ENCODE data around the gene AUTS2. TPM values are rescaled to one million over a fixed set of nuclear protein-coding genes. Genes with fewer than 3 reads are reported as not detected.

AUTS2 gene
- total and polyA plus RNA-seq, 4 experiments from 2014 or later, result 3.4 to 35.2 (median 25.5) TPM

DNA sequence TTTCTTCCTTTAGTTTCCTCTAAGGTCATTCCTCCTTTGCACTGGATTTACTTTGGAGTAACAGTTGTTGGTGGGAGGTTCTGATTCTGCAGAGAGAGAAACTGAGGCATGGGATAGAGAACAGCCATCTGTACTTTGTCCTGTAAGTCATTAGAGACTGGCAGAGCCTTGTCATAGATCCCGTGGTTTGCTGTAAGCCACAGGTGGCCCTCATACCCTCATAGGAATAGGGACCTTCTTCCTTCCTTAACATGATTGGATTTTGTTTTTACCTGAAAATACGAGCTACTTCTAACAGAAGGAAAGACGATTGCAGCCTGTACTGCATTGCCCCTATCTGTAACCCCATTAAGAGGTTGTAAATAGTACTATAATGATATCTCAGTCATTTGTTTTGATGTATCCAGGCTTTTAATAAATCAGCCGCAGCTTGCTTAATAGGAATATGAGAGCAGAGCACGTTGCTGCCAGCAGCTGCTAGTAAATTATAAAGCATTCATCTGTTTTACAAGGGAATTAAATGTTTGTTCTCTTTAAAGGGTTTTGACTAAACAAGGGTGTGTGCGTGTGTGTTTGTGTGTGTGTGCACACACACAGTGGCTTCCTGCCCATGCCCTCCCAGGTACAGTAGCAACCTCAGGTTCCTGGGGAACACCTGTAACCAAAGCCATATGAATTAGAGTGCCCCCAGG lies 249.8 kb downstream of the AUTS2 start:
- Histone ChIP-seq H3K27ac (ENCODE audit: low read depth, low read length) (no peak overlapping the region), H3K9me3 (ENCODE audit: control insufficient read depth in 1 of 2, low read length in 2 of 2) (no peaks in the 10 kb centered on the region), H3K27me3 (ENCODE audit: insufficient read depth, low read length) (no peaks in the 10 kb centered on the region), H3K4me3 (ENCODE audit: low read length in 2 of 2) (no peak overlapping the region), H3K4me1 (ENCODE audit: insufficient read depth, low read length) (no peaks in the 10 kb centered on the region), H3K36me3 (ENCODE audit: insufficient read depth, low read length) (no peaks in the 10 kb centered on the region)
- Mint-ChIP-seq H3K4me1 (no peaks in the 10 kb centered on the region), H3K4me3 (no peak overlapping the region), H3K9me3 (peaks cover 0 to 3% (median 0%) of the 10 kb centered on the region in 8 donors), H3K36me3 (no peaks in the 10 kb centered on the region), H3K27ac (no peak overlapping the region), H3K27me3 (peaks cover under 1 to 1% of the 10 kb centered on the region in 2 donors)
- no peak for DNase-seq
- ChIA-PET POLR2A (ENCODE audit: partially characterized antibody) (no interaction called here), CTCF (ENCODE audit: partially characterized antibody) (interaction anchor here (0.7 kb wide), 1 partner anchor 32 kb away, joined by 3 read pairs; no protein-coding TSS in a partner anchor)
- intact Hi-C loops (cut with micrococcal nuclease), result no loop called here

DNA sequence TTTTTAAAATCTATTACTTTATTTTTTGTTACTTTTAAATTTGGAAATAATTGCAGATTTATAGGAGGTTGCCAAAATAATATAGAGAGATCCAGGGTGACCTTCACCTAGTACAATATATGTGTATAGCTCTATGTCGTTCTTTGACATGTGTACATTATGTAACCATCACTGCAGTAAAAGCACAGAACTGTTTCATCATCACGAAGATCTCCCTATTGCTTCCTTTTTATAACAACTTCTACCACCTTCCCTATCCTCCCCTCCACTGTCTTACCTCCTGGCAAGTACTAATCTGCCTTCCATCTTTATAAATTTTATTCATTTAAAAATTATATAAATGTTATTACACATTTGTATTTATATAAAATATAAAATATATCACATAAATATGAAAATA lies 251.0 kb downstream of the AUTS2 start:
- no peak for DNase-seq
- Histone ChIP-seq H3K4me3 (ENCODE audit: low read length in 2 of 2) (no peak overlapping the region), H3K9me3 (ENCODE audit: control insufficient read depth in 1 of 2, low read length in 2 of 2) (no peaks in the 10 kb centered on the region), H3K4me1 (ENCODE audit: insufficient read depth, low read length) (no peaks in the 10 kb centered on the region), H3K27ac (ENCODE audit: low read depth, low read length) (no peak overlapping the region), H3K36me3 (ENCODE audit: insufficient read depth, low read length) (no peaks in the 10 kb centered on the region), H3K27me3 (ENCODE audit: insufficient read depth, low read length) (no peaks in the 10 kb centered on the region)
- ChIA-PET POLR2A (ENCODE audit: partially characterized antibody) (no interaction called here), CTCF (ENCODE audit: partially characterized antibody) (no interaction called here)
- H3K4me1 Mint-ChIP-seq, result no peaks in the 10 kb centered on the region
- H3K27me3 Mint-ChIP-seq, result peaks cover 1 to 2% of the 10 kb centered on the region in 2 donors
- no peaks in the 10 kb centered on the region for H3K36me3 Mint-ChIP-seq
- peaks cover 0 to 3% (median 0%) of the 10 kb centered on the region in 8 donors for H3K9me3 Mint-ChIP-seq
- no peak overlapping the region for H3K4me3 Mint-ChIP-seq
- H3K27ac Mint-ChIP-seq, result no peak overlapping the region
- intact Hi-C loops (cut with micrococcal nuclease), result no loop called here

DNA sequence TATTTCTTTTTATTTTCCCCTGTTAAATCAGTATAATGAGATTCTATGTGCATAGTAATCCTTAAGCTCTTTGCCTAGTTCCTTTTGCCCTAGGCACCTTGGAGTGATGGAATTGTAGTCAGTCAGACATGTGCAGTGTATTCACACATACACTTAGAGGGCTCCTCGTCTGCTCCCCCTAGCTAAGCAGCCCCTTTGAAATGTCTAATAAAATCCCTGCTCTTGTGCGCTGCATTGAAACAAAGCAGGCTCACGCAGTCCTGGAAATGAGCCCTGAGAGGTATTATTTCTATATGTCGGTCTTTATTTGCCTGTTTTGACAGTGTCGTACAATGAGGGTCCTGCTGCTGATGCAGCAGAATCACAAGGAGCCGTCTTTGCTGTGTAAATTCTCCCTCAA lies 258.7 kb downstream of the AUTS2 start:
- Mint-ChIP-seq H3K36me3 (no peaks in the 10 kb centered on the region), H3K27ac (no peak overlapping the region), H3K9me3 (peaks cover 0 to 2% (median 0%) of the 10 kb centered on the region in 8 donors), H3K27me3 (peaks cover 2 to 4% of the 10 kb centered on the region in 2 donors), H3K4me3 (no peak overlapping the region), H3K4me1 (no peaks in the 10 kb centered on the region)
- DNase-seq, result no peak
- intact Hi-C loops (cut with micrococcal nuclease), result no loop called here
- no peaks in the 10 kb centered on the region for H3K9me3 ChIP-seq (ENCODE audit: control insufficient read depth in 1 of 2, low read length in 2 of 2)
- ChIA-PET CTCF (ENCODE audit: partially characterized antibody) (no interaction called here), POLR2A (ENCODE audit: partially characterized antibody) (no interaction called here)
- H3K36me3 ChIP-seq (ENCODE audit: insufficient read depth, low read length), result no peaks in the 10 kb centered on the region
- no peaks in the 10 kb centered on the region for H3K27me3 ChIP-seq (ENCODE audit: insufficient read depth, low read length)
- H3K27ac ChIP-seq (ENCODE audit: low read depth, low read length), result no peak overlapping the region
- no peak overlapping the region for H3K4me3 ChIP-seq (ENCODE audit: low read length in 2 of 2)
- no peaks in the 10 kb centered on the region for H3K4me1 ChIP-seq (ENCODE audit: insufficient read depth, low read length)

- H3K27ac Mint-ChIP-seq, result no peak overlapping the region
- intact Hi-C loops (cut with micrococcal nuclease), result no loop called here
- H3K4me3 ChIP-seq (ENCODE audit: low read length in 2 of 2), result no peak overlapping the region
These were observed 260.2 kb downstream of the AUTS2 start for GRCh38 chr7:69858471-69858870.

DNA sequence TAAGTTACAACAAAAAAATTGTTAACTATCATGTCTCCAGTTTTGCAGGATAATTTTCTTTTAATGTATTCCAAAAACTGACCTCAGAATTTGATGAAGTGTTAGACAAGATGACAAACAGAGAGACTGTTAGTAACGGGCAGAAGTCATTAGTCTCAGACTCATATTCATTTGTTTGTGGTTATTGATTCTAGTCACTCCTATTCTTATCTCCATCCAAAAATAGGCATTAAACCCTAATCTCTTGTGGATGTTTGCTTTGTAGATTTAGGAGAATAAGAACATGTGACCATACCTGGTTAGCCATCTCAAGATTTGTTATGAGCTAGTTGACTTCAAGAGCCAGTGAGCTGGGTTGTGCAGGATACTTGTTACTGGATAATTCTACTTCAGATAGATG lies 261.1 kb downstream of the AUTS2 start:
- Histone ChIP-seq H3K36me3 (ENCODE audit: insufficient read depth, low read length) (no peaks in the 10 kb centered on the region), H3K27ac (ENCODE audit: low read depth, low read length) (no peak overlapping the region), H3K4me3 (ENCODE audit: low read length in 2 of 2) (no peak overlapping the region), H3K9me3 (ENCODE audit: control insufficient read depth in 1 of 2, low read length in 2 of 2) (no peaks in the 10 kb centered on the region), H3K4me1 (ENCODE audit: insufficient read depth, low read length) (no peaks in the 10 kb centered on the region), H3K27me3 (ENCODE audit: insufficient read depth, low read length) (no peaks in the 10 kb centered on the region)
- Mint-ChIP-seq H3K9me3 (peaks cover 0 to 2% (median 0%) of the 10 kb centered on the region in 8 donors), H3K4me3 (no peak overlapping the region), H3K27ac (no peak overlapping the region), H3K4me1 (no peaks in the 10 kb centered on the region), H3K36me3 (no peaks in the 10 kb centered on the region), H3K27me3 (peaks cover 0 to 3% of the 10 kb centered on the region in 2 donors)
- CTCF ChIA-PET (ENCODE audit: partially characterized antibody), result interaction anchor here (0.6 kb wide), 1 partner anchor 35 kb away, joined by 3 read pairs; no protein-coding TSS in a partner anchor
- DNase-seq, result no peak
- intact Hi-C loops (cut with micrococcal nuclease), result no loop called here
- POLR2A ChIA-PET (ENCODE audit: partially characterized antibody), result no interaction called here

More at GRCh38 chr7:69858471-69858870, 260.2 kb downstream of the AUTS2 start:
- POLR2A ChIA-PET (ENCODE audit: partially characterized antibody), result no interaction called here
- Mint-ChIP-seq H3K9me3 (peaks cover 0 to 2% (median 0%) of the 10 kb centered on the region in 8 donors), H3K27me3 (peaks cover 0 to 4% of the 10 kb centered on the region in 2 donors), H3K36me3 (no peaks in the 10 kb centered on the region), H3K4me1 (no peaks in the 10 kb centered on the region), H3K4me3 (no peak overlapping the region)
- H3K27me3 ChIP-seq (ENCODE audit: insufficient read depth, low read length), result no peaks in the 10 kb centered on the region
- no peaks in the 10 kb centered on the region for H3K4me1 ChIP-seq (ENCODE audit: insufficient read depth, low read length)
- DNase-seq, result no peak
- CTCF ChIA-PET (ENCODE audit: partially characterized antibody), result no interaction called here
- no peaks in the 10 kb centered on the region for H3K9me3 ChIP-seq (ENCODE audit: control insufficient read depth in 1 of 2, low read length in 2 of 2)
- H3K36me3 ChIP-seq (ENCODE audit: insufficient read depth, low read length), result no peaks in the 10 kb centered on the region
- H3K27ac ChIP-seq (ENCODE audit: low read depth, low read length), result no peak overlapping the region

GRCh38 chr7:69860486-69860885 lies 262.2 kb downstream of the AUTS2 start:
- no peaks in the 10 kb centered on the region for H3K36me3 Mint-ChIP-seq
- no peak overlapping the region for H3K4me3 Mint-ChIP-seq
- H3K36me3 ChIP-seq (ENCODE audit: insufficient read depth, low read length), result no peaks in the 10 kb centered on the region
- no peaks in the 10 kb centered on the region for H3K4me1 ChIP-seq (ENCODE audit: insufficient read depth, low read length)
- H3K27me3 ChIP-seq (ENCODE audit: insufficient read depth, low read length), result no peaks in the 10 kb centered on the region
- H3K4me3 ChIP-seq (ENCODE audit: low read length in 2 of 2), result no peak overlapping the region
- DNase-seq, result no peak
- H3K27me3 Mint-ChIP-seq, result no peaks in the 10 kb centered on the region
- CTCF ChIA-PET (ENCODE audit: partially characterized antibody), result no interaction called here
- no peaks in the 10 kb centered on the region for H3K9me3 ChIP-seq (ENCODE audit: control insufficient read depth in 1 of 2, low read length in 2 of 2)
- POLR2A ChIA-PET (ENCODE audit: partially characterized antibody), result no interaction called here
- H3K9me3 Mint-ChIP-seq, result peaks cover 0 to 2% (median 0%) of the 10 kb centered on the region in 8 donors
- H3K27ac Mint-ChIP-seq, result no peak overlapping the region
- intact Hi-C loops (cut with micrococcal nuclease), result no loop called here
- no peaks in the 10 kb centered on the region for H3K4me1 Mint-ChIP-seq
- no peak overlapping the region for H3K27ac ChIP-seq (ENCODE audit: low read depth, low read length)

GRCh38 chr7:69860941-69861622 lies 262.8 kb downstream of the AUTS2 start:
- H3K27ac Mint-ChIP-seq, result no peak overlapping the region
- H3K36me3 ChIP-seq (ENCODE audit: insufficient read depth, low read length), result no peaks in the 10 kb centered on the region
- ChIA-PET POLR2A (ENCODE audit: partially characterized antibody) (no interaction called here), CTCF (ENCODE audit: partially characterized antibody) (no interaction called here)
- no peaks in the 10 kb centered on the region for H3K9me3 ChIP-seq (ENCODE audit: control insufficient read depth in 1 of 2, low read length in 2 of 2)
- DNase-seq, result no peak
- H3K27ac ChIP-seq (ENCODE audit: low read depth, low read length), result no peak overlapping the region
- H3K4me3 Mint-ChIP-seq, result no peak overlapping the region
- no peaks in the 10 kb centered on the region for H3K36me3 Mint-ChIP-seq
- no peaks in the 10 kb centered on the region for H3K4me1 ChIP-seq (ENCODE audit: insufficient read depth, low read length)
- peaks cover 0 to 2% (median 0%) of the 10 kb centered on the region in 8 donors for H3K9me3 Mint-ChIP-seq
- H3K4me1 Mint-ChIP-seq, result no peaks in the 10 kb centered on the region
- peaks cover 0 to 1% of the 10 kb centered on the region in 2 donors for H3K27me3 Mint-ChIP-seq
- H3K4me3 ChIP-seq (ENCODE audit: low read length in 2 of 2), result no peak overlapping the region
- intact Hi-C loops (cut with micrococcal nuclease), result no loop called here
- no peaks in the 10 kb centered on the region for H3K27me3 ChIP-seq (ENCODE audit: insufficient read depth, low read length)

Data from CD4-positive, alpha-beta memory T cell (primary cell).